ENCODE data around the gene ETS1.

GRCh38 chr11:128532572-128533091 is 54.7 kb downstream of the ETS1 start:
- TF ChIP-seq EZH2 (IDR thresholded peaks at IDR 0.05; ENCODE audit: borderline replicate concordance, insufficient read depth, low read length, poor library complexity, severe bottlenecking) = no peak
- TF ChIP-seq CTCF (IDR thresholded peaks at IDR 0.05; ENCODE audit: poor library complexity, severe bottlenecking) = no peak
